GM21825 (cell line): Measurements from ENCODE around the gene FAM135A.
"Not testable (repeated sequence)": the region's sequence is repeated elsewhere in the genome, so short reads cannot be mapped to it uniquely, and the experiment has no call there.

Experiments used
- ATAC-seq: cut with Tn5 transposase; IDR thresholded peaks from one replicate; pipeline ENCODE4 v1.9.1; 2021; ENCODE audit warnings: mild to moderate bottlenecking, moderate library complexity; ENCODE audit not compliant: unreplicated experiment

Gene FAM135A

DNA sequence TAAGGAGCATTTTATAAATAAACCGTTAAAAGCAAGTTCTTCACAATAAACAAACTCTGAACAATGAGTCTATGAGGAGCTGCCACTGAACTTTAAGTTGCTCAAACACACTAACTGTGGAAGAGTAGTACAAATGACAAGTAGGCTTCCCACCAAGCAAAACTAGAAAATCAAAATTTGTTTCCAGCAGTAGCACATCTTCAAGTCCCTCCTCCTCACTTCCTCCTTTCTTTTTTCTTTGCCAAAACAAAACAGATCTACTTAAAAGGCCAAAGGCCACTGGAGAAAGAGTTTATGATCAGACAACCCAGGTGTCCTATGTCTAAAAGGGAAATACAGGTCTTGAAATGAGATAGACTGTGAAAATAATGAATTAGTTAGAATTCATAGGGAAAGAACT lies 17.1 kb upstream of the FAM135A start:
- ATAC-seq: no peak

DNA sequence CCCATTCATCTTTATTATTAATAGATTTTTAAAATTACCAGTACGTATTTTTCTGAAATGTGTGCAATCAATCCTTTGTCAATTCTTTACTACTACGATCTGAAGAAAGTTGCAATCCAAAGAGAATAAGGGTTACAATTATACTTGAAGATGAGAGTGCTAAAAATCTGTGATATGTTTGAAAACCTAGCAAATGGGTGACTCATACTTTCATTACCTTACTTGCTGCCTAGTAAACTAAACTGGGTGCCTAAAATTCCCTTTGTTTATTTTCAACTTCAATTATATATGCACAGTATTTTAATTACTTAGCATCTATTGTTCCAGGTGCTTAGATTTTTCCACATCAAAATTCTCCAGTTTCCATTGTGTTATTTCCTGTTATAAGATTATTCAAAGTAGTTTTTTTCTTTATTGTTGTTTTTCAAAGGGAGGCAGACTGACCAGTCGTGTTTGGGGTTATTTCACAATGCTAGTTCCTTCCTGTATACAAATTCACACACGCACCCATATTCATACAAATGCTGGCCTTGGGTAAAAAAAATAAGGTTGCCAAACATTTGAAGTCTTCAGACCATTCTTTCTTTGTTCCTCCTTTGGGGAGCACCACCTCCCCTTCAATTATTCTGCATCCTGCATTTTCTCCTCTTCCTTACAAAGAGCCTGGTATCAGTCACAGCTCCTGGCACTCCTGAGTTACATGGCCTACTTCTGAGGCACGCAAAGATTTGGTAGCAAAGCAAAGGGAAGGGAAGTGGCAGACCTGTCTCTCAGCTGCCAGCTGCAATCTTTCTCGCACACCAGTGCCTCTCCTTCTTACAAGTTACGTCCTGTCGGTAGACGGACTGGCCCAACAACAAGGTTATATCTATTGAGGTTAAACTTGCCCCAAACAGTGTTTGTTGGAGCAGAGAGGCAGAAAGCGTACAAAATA lies 16.2 kb upstream of the FAM135A start:
- no peak for ATAC-seq

DNA sequence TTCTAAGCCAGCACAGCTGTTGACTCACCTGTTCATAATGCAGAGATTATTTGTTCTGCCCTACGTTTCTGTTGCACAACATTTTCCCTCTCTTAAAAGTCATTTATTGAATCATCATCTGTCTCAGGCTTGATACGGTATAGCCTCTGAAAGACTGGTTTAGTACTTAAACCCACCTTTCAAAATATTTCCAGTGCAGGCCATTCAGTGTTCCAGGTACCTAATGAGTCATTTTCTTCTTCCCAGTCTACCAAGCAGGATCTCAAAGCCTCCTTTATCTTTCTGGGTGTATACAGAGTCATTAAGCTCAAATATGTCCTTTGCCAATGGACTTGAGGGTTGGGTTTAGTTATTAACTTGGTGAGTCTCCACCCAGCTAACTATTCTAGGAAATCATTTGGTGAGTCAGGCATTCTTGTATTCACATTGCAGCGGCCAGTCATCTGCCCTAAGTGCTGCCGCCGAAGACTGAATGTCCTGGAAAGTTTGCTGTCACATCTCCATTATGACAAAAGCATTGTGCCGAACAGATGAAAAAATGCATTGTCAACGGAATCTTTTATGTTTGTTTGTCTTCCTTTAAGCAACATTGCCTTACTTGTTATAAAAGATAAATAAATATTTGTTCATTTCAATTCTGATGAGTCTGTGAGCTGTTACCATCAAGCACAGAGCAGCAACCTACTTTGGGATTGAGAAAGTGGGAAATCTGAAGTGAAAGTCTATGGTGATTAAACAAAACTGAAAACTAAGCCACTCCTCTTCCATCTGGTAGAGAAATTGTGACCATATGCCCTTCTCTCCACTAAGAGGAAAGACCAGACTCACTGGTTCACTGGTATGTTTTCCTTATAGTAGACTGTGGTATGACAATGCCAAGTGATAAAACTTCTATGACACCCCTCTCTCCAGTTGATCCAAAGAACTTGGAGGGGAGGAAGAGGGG lies 14.3 kb upstream of the FAM135A start:
- ATAC-seq: no peak

DNA sequence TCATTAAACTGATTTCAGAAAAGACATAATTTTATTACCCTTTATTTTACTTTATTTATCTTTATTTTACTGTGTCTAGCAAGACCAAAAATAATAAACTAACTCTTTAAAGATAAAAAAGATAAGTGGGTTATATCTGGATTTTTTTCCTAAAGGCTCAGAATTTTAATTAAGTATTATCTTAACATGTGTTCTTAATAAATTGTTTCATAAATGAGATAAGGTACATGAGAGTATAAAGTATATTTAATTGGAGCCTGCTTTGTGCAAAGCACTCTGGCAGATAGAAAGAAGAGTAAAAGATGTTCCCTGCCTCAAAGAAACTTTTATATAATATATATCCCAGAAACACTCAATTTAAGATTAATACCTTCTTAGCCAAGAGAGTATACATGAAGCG lies 8.7 kb upstream of the FAM135A start:
- no peak for ATAC-seq

DNA sequence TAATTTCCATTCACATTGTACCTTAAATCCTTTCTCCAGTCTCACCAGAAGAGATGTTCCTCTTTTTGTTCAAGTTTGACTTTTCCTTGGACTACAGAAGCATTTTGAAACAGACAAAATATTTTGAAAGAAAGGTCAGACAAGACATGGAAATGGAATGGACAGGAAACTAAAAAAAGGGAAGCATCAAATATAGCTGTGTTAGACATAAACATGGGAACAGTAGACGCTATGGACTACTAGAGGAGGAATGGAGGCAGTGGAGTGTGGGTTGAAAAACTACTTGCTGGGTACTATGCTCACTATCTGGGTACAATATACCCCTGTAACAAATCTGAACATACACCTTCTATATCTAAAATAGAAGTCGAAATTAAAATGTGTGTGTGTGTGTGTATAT lies 4.1 kb upstream of the FAM135A start:
- no peak for ATAC-seq

DNA sequence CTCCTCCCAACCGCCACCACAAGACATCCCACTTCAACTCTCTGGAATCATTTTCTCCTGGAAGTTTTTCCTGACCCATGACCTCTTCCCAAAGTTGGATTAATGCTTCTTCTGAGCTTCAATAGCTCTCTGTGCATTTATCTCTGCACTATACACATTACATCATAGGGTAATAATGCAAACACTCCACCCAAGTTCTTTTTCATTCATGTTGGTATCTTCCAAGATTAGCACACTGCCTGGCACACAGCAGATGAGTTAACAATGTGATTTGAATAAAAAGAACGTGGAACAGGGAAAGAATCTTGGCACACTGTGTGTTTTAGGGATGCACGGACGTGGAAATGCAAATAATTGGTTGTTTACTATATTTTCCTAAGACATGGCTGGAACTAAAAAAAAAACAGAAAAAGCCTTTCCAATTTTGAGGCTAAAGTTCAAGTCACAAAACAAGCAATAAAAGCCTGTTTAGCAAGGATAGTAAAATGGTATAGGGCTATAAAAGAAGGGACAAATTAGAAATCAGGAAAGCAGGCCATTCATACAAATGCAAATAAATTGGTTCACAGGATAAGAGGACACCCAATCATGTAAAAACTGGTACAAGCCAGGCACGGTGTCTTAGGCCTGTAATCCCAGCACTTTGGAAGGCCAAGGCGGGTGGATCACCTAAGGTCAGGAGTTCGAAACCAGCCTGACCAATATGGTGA lies 1.6 kb upstream of the FAM135A start:
- no peak for ATAC-seq

DNA sequence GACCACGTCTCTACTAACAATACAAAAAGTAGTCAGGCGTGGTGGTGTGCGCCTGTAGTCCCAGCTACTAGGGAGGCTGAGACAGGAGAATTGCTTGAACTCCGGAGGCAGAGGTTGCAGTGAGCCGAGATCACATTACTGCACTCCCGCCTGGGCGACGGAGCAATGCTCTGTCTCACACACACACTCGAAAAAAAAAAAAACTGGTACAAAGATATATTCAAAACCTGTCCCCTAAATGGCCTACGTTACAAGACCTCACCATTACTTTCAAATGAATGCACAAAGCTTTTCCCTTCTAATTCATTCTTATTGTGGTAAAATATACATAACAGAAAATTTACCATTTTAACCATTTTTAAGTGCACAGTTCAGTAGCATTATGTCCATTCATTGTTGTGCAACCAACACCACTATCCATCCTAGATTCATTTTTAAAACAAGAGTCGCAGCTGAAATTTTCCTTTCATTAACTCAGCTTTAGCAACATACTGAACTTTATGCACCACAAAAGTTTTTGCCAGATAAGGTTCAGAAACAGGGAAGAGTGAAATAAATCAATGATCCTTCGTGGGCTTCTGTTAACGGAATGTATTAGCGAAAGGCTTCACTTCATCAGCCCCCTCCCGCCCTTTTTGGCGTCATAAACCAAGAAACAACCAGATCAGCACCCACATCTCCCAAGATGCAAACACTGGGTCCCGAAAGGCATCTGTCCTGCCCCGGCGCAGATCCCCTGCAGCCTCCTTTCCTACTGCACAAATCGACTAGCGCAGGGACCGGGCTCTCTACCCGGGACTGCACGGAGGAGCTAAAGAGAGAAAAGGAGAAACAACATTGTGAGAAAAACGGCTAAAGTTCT lies 825 bp upstream of the FAM135A start:
- peak; percentile 19 for ATAC-seq

DNA sequence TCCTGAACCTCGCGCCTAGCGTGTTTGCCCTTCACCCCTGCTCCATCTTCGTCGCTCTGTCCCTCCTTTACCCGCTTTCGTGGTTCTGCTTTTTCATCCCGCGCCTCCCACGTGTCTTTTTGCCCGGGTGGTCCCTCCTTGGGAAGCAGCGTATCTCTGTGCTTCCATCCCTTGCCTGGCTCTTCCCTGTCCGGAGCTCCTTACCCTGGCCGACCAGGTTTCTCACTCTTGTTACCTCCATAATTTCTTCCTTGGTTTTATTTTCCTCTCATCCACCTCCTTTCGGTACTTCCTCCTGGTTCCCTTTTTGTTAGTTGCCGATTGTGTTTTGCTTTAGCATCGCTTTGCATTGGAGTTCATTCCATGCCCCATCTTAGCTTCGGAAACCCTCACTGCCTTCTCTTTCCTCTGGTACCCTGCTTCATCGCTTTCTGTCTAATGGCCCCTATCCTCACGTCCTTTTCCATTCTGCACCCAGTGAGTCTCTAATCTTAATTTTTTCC lies 735 bp downstream of the FAM135A start:
- ATAC-seq: no peak

DNA sequence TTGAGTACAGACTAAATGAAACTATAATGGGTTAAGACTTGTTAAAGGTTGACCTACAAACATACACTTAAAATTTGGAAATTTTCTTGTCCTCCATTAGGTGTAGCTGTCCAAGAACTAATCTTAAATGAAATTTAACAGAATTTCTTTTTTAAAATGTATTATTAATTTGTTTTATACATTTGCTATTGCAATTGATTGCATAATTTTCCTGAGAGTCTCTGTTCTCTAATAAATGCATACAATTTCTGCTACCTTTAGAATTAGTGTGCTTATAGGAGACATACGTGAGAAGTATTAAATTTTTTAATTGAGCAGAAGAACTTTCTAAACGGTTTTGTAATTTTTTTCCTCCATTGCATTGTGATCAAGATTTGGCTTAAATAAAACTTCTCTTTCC lies 1.5 kb downstream of the FAM135A start:
- ATAC-seq: no peak

DNA sequence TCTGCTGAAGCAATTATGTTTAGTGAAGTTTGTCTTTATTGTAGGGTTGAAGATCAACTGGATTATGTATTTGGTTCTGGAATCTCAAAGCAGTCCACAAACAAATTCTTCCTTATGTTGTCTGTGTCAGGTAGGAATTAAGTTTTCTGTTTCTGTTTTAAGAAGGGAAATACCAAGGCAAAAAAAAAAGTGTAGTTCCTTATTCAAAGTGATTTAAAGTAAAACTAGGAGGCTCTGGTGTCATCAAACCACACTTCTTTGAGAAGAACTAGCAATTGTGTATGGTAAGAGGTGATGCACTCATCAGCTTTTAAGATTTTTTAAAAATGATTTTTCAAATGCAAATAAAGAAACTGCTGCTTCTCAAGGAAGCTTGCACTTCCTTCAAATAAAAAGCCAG lies 1.9 kb downstream of the FAM135A start:
- no peak for ATAC-seq

DNA sequence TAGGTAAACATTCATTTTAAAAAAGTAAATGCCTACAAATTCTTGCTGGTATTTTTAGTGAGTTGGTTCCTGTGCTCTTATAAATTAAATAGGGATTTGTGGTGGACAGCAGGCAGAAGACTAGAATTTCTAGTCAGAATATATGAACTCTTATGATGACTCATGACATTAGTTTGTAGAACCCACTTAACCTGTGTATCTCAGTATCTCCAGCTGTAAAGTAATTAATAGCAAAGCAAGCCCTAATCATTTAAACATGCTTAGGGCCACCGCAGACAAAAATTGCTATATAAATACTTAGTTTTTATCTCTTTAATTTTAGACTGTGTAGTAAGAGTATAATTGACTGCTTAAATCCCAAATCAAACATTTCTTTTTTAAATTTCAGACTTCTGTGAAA lies 2.4 kb downstream of the FAM135A start:
- no peak for ATAC-seq

DNA sequence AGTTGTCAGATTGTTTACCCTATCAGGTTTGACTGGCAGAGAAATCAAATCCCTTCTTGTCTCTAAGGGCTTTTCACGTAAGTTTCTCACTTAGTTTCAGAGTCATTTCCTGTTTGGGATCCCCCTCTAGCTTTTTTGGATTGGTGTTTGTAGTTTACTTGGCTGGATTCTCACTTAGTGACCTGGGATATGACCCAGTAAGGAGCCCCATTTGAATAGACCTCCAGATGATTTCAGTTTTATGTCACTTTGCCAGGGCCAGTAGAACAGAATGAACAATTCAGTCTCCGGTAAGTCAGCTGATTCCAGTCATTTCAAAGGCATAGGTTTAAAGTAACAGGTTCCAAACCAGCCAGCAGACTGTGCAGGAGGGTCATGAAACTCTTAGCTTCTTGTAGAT lies 8.2 kb downstream of the FAM135A start:
- no peak for ATAC-seq

DNA sequence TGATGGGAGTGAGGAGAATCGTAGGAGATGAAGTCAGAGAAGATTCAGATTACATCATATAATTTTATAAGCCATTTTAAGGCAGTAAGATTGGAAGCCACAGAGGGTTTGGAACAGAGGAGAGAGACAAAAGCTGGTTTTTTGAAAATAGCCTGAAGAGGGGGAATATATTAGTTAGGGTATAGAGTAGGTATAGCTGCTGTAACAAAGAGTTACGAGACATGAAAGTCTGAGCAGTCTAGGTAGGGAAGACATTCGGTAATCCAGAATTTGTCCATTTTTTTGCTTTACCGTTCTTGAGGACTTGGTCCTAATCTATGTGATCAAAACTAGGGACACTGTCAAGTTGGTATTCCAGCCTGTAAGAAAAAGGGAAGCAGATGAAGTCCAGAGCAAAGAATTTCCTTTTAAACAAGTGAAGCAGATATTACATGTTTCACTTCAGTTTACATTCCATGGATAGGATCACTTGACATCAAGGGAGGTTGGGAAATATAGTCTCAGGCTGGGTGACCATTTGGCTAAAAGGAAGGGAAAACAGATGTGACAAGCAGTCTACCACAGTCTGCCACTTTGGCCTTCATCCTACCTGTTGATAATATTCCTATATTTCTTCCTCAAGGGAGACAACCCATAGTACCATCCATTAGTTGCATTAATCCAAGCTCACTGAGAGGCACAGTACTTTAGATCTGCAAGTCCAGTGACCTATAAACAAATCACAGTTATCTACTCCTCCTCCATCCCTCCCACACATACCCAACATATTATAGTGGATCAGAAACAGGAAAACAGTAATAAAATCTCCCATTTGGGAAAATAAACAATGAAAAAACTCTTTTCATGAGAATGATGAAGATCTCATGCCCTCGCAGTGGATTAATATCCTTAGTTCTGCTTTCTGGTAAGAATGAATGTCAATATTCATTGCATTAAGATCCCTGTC lies 10.2 kb downstream of the FAM135A start:
- ATAC-seq: no peak

DNA sequence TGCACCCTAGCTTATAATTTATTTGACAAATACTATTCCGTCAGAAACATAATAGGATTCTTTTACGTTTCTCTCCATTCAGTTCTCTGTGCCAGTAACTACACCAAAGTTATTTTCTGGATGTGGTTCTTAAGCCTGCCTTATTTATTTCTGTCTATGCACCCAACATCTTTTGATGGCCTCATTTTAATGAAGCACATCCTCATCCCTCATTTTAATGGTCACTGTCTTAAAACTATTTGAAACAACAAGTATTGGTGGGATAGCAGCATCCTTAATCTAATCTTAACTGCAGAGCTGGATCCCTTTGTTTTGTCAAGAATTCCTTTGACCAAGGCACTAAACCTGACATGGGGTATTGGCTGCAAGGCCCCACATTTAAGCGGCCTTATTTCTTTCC lies 11.0 kb downstream of the FAM135A start:
- no peak for ATAC-seq

DNA sequence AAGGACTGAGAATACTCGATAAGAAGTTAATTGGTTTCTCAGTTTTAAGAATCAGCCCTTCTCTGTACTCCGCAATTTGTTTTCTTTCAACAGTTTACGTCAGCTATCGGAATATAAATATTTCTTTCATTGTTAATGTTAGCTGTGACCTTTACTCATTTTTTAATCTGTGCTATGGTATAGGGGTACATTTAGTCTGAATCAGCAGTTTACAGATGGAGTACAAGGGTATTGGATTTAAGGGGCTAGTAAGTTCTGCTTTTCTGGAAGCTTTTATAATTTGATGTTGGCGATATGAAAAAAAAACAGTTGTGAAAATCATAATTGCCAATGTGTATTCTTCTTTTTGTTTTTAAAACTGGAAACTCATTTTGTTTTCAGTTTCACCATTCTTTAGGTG lies 23.0 kb downstream of the FAM135A start:
- no peak for ATAC-seq

DNA sequence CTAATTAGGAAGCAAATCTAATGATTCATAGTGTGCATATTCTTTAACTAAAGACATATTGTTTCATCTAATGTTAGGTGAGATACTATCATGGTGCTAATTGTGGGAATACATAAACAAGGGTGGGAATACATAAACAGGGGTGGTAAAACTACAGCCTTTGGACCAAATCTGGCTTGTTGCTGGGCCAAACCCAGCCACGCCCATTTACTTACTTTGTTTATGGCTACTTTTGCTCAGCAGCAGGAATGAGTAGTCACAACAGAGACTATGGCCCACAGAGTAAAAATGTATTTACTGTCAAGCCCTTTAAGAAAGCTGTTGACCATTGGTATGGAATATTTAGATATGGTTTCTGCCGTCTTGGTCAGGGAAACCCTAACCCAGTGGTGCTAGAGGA lies 31.7 kb downstream of the FAM135A start:
- no peak for ATAC-seq

DNA sequence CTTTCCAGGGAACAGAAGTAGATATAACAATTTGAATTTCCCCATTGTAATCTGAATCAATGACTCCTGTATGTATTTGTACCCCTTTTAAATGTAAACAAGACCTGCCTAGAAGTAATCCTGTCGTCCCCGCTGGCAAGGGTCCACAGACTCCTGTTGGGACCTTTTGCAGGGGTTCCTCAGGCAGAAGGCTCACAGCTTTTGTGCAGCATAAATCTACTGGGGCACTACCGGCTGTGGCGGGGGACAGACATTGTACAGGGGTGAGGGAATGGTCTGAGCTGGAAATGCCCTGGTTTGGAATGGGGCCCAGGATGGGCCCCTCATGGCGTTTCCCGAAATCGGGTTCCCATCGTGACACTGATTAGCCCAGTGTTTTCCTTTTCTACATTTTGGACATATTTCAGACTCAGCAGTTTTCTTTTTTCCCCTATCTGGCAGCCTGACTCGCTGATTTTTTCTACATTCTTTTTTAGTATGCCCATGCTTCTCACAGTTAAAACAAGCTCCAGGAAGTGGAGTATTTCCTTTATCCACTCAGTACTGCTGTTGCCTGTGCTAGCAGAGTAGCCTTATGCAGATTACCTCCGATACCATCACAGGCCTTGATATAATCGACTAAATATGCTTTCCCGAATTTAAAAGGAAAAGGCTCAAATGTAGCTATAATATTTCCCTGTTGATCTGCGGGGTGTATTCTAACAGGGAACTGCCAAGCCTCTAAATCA lies 34.2 kb downstream of the FAM135A start:
- not testable (repeated sequence) for ATAC-seq

DNA sequence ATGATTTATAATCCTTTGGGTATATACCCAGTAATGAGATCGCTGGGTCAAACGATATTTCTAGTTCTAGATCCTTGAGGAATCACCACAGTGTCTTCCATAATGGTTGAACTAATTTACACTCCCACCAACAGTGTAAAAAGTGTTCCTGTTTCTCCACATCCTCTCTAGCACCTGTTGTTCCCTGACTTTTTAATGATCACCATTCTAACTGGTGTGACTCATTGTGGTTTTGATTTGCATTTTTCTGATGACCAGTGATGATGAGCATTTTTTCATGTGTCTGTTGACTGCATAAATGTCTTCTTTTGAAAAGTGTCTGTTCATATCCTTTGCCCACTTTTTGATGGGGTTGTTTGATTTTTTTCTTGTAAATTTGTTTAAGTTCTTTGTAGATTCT lies 40.6 kb downstream of the FAM135A start:
- ATAC-seq: not testable (repeated sequence)
